Measurements from ENCODE around the gene PTPRF.

- TF ChIP-seq EP300 (IDR thresholded peaks at IDR 0.05) (no peak), CTCF (IDR thresholded peaks at IDR 0.05) (no peak), POLR2A (IDR thresholded peaks at IDR 0.05; ENCODE audit: low read depth) (no peak), POLR2AphosphoS5 (IDR thresholded peaks at IDR 0.05) (no peak)
Observed at GRCh38 chr1:43532716-43533115, 2.0 kb downstream of the PTPRF start.
